Measurements from ENCODE around the gene MLLT3. TPM values are rescaled to one million over a fixed set of nuclear protein-coding genes. Genes with fewer than 3 reads are reported as not detected.

MLLT3 gene
- total RNA-seq, 3 donors from 2014 or later (not counting 1 experiment from before 2014, with no cell fraction given), result 24.3 to 26.6 (median 25.2) TPM

DNA sequence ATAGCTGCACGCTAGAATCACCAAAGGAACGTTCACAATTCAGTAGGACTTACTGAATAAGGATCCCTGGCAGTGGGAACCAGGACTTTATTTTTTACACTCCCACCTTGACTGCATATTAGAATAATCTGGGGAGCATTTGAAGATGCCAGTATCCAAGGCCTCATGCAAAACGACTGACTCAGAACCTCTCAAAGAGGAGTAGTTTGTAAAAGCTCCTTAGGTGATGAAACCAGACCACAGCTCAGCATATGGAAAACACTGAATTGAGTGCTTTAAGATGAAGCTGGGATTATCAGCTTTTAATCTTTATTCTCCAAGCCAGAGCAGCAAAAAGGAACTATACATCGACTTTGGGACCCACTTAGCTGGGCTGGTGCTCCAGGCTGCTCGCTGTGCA lies 288.3 kb downstream of the MLLT3 start:
- no peak for ATAC-seq
- peaks cover 0 to 12% of the 10 kb centered on the region in 2 donors for H3K27me3 Mint-ChIP-seq (ENCODE audit: low read depth in 2 of 2)
- WGBS (ENCODE audit: insufficient coverage), result 89% methylated on average over 5 of the region's 5 CpGs

DNA sequence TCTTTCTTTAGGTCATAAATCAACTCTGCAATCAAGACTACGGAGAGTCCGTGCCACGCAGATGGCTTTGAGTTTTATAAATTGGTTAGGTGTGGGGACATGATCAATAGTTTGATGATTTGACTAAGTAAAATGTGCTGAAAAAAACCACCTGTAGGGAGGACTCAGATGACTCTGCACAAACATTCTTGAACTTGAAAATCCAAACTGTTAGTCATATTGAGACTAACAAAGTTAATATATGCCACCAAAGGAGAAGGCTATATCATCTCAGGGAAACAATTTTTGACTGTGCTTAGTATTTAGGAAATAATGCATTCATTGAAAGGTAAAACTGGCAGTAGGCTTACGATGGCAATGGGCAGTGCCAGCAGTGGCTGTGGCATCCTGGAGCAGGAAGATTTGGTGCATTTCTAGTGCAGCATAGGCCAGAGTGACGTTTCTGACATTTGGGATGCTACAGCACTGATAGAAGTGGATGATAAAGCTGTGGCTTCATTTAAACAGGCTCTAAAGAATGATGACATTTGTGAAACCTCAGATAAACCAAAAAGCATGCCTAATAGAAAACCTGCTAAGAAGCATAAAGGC lies 291.1 kb downstream of the MLLT3 start:
- H3K4me1 ChIP-seq (ENCODE audit: control insufficient read depth, insufficient read depth, low read length), result peaks cover 4% of the 10 kb centered on the region
- no peaks in the 10 kb centered on the region for H3K9me3 Mint-ChIP-seq
- ATAC-seq, result no peak
- peaks cover 0 to 4% of the 10 kb centered on the region in 2 donors for H3K27me3 Mint-ChIP-seq (ENCODE audit: low read depth in 2 of 2)
- DNase-seq, result no peak
- H3K27ac ChIP-seq (ENCODE audit: low read length), result no peak overlapping the region
- H3K4me3 ChIP-seq (ENCODE audit: low read length), result no peak overlapping the region
- intact Hi-C loops (cut with micrococcal nuclease), result no loop called here
- no peak overlapping the region for H3K27ac Mint-ChIP-seq
- no peaks in the 10 kb centered on the region for H3K36me3 ChIP-seq (ENCODE audit: control insufficient read depth, insufficient read depth, low read length)
- TF ChIP-seq, protein P1, sequence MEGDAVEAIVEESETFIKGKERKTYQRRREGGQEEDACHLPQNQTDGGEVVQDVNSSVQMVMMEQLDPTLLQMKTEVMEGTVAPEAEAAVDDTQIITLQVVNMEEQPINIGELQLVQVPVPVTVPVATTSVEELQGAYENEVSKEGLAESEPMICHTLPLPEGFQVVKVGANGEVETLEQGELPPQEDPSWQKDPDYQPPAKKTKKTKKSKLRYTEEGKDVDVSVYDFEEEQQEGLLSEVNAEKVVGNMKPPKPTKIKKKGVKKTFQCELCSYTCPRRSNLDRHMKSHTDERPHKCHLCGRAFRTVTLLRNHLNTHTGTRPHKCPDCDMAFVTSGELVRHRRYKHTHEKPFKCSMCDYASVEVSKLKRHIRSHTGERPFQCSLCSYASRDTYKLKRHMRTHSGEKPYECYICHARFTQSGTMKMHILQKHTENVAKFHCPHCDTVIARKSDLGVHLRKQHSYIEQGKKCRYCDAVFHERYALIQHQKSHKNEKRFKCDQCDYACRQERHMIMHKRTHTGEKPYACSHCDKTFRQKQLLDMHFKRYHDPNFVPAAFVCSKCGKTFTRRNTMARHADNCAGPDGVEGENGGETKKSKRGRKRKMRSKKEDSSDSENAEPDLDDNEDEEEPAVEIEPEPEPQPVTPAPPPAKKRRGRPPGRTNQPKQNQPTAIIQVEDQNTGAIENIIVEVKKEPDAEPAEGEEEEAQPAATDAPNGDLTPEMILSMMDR (IDR thresholded peaks at IDR 0.05), result no peak
- H3K27me3 ChIP-seq (ENCODE audit: control insufficient read depth, insufficient read depth, low read length), result no peaks in the 10 kb centered on the region
- H3K36me3 Mint-ChIP-seq, result no peaks in the 10 kb centered on the region
- WGBS (ENCODE audit: insufficient coverage), result 79% methylated on average over 5 of the region's 5 CpGs
- H3K9me3 ChIP-seq (ENCODE audit: control insufficient read depth, insufficient read depth, low read length), result no peaks in the 10 kb centered on the region
- no peak overlapping the region for H3K4me3 Mint-ChIP-seq
- peaks cover 14 to 15% of the 10 kb centered on the region in 2 donors for H3K4me1 Mint-ChIP-seq

More for the DNA sequence above, 288.3 kb downstream of the MLLT3 start:
- Mint-ChIP-seq H3K4me1 (peaks cover 16% of the 10 kb centered on the region in 2 donors), H3K4me3 (no peak overlapping the region), H3K27ac (no peak overlapping the region), H3K36me3 (no peaks in the 10 kb centered on the region), H3K9me3 (no peaks in the 10 kb centered on the region)
- Histone ChIP-seq H3K36me3 (ENCODE audit: control insufficient read depth, insufficient read depth, low read length) (no peaks in the 10 kb centered on the region), H3K27me3 (ENCODE audit: control insufficient read depth, insufficient read depth, low read length) (peaks cover 4% of the 10 kb centered on the region), H3K4me3 (ENCODE audit: low read length) (no peak overlapping the region), H3K4me1 (ENCODE audit: control insufficient read depth, insufficient read depth, low read length) (peaks cover 7% of the 10 kb centered on the region), H3K9me3 (ENCODE audit: control insufficient read depth, insufficient read depth, low read length) (no peaks in the 10 kb centered on the region), H3K27ac (ENCODE audit: low read length) (no peak overlapping the region)
- TF ChIP-seq, protein P1 (IDR thresholded peaks at IDR 0.05), result no peak
- intact Hi-C loops (cut with micrococcal nuclease), result no loop called here
- DNase-seq, result no peak

DNA sequence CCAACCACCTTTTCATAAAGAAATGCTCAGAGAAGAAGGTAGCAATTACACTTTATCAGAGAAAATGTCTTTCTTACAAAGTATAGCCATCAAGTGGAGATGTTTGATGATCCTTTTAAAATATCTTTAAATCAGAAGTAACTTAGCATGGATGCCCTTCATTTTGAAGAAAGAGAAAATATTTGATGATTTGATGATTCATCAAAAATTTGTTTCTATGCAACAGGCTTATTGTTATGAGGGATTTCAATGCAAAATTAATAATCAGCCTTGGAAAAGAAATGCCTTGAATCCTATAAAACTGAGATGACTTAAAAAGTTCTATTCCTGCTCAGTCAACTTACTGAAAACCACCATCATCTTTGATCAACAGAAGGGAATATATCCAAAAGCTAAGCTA lies 291.6 kb downstream of the MLLT3 start:
- Mint-ChIP-seq H3K27ac (no peak overlapping the region), H3K36me3 (no peaks in the 10 kb centered on the region), H3K4me3 (no peak overlapping the region), H3K27me3 (ENCODE audit: low read depth in 2 of 2) (peaks cover 0 to 4% of the 10 kb centered on the region in 2 donors), H3K4me1 (peaks cover 9 to 10% of the 10 kb centered on the region in 2 donors), H3K9me3 (no peaks in the 10 kb centered on the region)
- H3K9me3 ChIP-seq (ENCODE audit: control insufficient read depth, insufficient read depth, low read length), result no peaks in the 10 kb centered on the region
- TF ChIP-seq, protein P1 (IDR thresholded peaks at IDR 0.05), result no peak
- no peaks in the 10 kb centered on the region for H3K4me1 ChIP-seq (ENCODE audit: control insufficient read depth, insufficient read depth, low read length)
- intact Hi-C loops (cut with micrococcal nuclease), result no loop called here
- ATAC-seq, result no peak
- DNase-seq, result no peak
- no peaks in the 10 kb centered on the region for H3K27me3 ChIP-seq (ENCODE audit: control insufficient read depth, insufficient read depth, low read length)
- no peaks in the 10 kb centered on the region for H3K36me3 ChIP-seq (ENCODE audit: control insufficient read depth, insufficient read depth, low read length)
- no peak overlapping the region for H3K4me3 ChIP-seq (ENCODE audit: low read length)
- no peak overlapping the region for H3K27ac ChIP-seq (ENCODE audit: low read length)

DNA sequence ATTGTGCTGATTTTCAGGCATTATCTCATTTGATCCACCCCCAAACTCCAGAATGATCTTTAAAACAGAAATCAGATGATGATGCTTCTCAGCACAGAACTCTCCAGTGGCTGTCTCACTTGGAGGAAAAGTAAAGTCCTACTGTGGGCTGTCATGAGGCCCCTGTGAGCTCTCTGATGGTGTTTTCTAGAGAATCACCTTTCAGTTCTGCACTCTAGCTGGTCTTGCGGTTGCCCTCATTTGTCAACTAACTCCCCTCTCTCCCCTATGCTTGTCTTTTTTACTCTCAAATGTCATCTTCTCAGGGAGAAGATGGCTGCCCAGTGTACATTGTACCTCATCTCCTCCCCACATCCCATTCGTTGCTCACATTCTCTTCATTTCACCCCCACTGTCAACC lies 295.8 kb downstream of the MLLT3 start:
- no peak overlapping the region for H3K4me3 ChIP-seq (ENCODE audit: low read length)
- no peak for DNase-seq
- no peaks in the 10 kb centered on the region for H3K9me3 ChIP-seq (ENCODE audit: control insufficient read depth, insufficient read depth, low read length)
- no peaks in the 10 kb centered on the region for H3K27me3 Mint-ChIP-seq (ENCODE audit: low read depth in 2 of 2)
- no peaks in the 10 kb centered on the region for H3K36me3 ChIP-seq (ENCODE audit: control insufficient read depth, insufficient read depth, low read length)
- peaks cover 8% of the 10 kb centered on the region for H3K4me1 ChIP-seq (ENCODE audit: control insufficient read depth, insufficient read depth, low read length)
- H3K9me3 Mint-ChIP-seq, result no peaks in the 10 kb centered on the region
- TF ChIP-seq, protein P1 (IDR thresholded peaks at IDR 0.05), result no peak
- peaks cover 8 to 9% of the 10 kb centered on the region in 2 donors for H3K4me1 Mint-ChIP-seq
- ATAC-seq, result no peak
- H3K27me3 ChIP-seq (ENCODE audit: control insufficient read depth, insufficient read depth, low read length), result no peaks in the 10 kb centered on the region
- intact Hi-C loops (cut with micrococcal nuclease), result no loop called here
- no peak overlapping the region for H3K27ac Mint-ChIP-seq
- no peak overlapping the region for H3K27ac ChIP-seq (ENCODE audit: low read length)
- no peaks in the 10 kb centered on the region for H3K36me3 Mint-ChIP-seq
- WGBS (ENCODE audit: insufficient coverage), result 95% methylated on average over 2 of the region's 2 CpGs
- H3K4me3 Mint-ChIP-seq, result no peak overlapping the region
